ENCODE results near the gene F7.

DNA sequence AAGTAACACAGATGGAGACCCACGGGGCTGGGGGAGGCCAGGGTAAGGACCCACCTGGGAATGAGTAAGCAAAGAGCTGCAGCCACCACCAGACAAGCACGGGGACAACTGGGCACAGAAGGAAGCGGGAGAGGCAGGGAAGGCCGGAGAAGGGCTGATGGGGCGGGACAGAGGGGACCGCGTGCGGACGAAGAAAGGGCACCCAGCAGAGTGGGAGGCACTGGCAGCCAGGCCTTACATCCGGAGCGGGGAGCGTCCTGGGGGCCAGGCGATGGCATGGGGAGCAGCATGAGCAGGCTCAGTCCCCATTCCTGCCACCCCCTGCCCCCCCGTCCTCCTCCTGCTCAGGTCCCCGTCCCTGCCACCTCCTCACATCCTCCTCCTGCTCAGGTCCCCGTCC, 55.8 kb downstream of the F7 start:
- no peak for TF ChIP-seq TCF12 (IDR thresholded peaks at IDR 0.05; ENCODE audit: low read depth)
- no peak for TF ChIP-seq EP300 (IDR thresholded peaks at IDR 0.05; ENCODE audit: borderline replicate concordance)
- no peak for TF ChIP-seq NFIC (IDR thresholded peaks at IDR 0.05)
- TF ChIP-seq RAD21 (IDR thresholded peaks at IDR 0.05; ENCODE audit: low read depth), result no peak
- TF ChIP-seq CEBPB (IDR thresholded peaks at IDR 0.05), result no peak
- no peak for TF ChIP-seq FOXM1 (IDR thresholded peaks at IDR 0.05; ENCODE audit: borderline replicate concordance, low read depth)
- TF ChIP-seq, protein P1, sequence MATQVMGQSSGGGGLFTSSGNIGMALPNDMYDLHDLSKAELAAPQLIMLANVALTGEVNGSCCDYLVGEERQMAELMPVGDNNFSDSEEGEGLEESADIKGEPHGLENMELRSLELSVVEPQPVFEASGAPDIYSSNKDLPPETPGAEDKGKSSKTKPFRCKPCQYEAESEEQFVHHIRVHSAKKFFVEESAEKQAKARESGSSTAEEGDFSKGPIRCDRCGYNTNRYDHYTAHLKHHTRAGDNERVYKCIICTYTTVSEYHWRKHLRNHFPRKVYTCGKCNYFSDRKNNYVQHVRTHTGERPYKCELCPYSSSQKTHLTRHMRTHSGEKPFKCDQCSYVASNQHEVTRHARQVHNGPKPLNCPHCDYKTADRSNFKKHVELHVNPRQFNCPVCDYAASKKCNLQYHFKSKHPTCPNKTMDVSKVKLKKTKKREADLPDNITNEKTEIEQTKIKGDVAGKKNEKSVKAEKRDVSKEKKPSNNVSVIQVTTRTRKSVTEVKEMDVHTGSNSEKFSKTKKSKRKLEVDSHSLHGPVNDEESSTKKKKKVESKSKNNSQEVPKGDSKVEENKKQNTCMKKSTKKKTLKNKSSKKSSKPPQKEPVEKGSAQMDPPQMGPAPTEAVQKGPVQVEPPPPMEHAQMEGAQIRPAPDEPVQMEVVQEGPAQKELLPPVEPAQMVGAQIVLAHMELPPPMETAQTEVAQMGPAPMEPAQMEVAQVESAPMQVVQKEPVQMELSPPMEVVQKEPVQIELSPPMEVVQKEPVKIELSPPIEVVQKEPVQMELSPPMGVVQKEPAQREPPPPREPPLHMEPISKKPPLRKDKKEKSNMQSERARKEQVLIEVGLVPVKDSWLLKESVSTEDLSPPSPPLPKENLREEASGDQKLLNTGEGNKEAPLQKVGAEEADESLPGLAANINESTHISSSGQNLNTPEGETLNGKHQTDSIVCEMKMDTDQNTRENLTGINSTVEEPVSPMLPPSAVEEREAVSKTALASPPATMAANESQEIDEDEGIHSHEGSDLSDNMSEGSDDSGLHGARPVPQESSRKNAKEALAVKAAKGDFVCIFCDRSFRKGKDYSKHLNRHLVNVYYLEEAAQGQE (IDR thresholded peaks at IDR 0.05; ENCODE audit: low read depth), result no peak
- no peak for TF ChIP-seq TAF1 (IDR thresholded peaks at IDR 0.05; ENCODE audit: low read depth)
- no peak for TF ChIP-seq CREB1 (IDR thresholded peaks at IDR 0.05; ENCODE audit: low read depth)
- no peak for TF ChIP-seq YY1 (IDR thresholded peaks at IDR 0.05; ENCODE audit: low read depth)
- TF ChIP-seq, protein P2, sequence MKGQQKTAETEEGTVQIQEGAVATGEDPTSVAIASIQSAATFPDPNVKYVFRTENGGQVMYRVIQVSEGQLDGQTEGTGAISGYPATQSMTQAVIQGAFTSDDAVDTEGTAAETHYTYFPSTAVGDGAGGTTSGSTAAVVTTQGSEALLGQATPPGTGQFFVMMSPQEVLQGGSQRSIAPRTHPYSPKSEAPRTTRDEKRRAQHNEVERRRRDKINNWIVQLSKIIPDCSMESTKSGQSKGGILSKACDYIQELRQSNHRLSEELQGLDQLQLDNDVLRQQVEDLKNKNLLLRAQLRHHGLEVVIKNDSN (IDR thresholded peaks at IDR 0.05), result no peak
- TF ChIP-seq TEAD4 (IDR thresholded peaks at IDR 0.05), result no peak

Measured in Ishikawa (cell line).